A673 (cell line): ENCODE measurements around the gene KATNAL1.

Experiments
- EZH2 ChIP-seq: fragments of 200-600 bp; sonication (generic); IDR thresholded peaks from 2 replicates; pipeline ENCODE4 v1.6.1; 2017; ENCODE audit warnings: borderline replicate concordance, low read depth, mild to moderate bottlenecking, mixed read lengths, antibody characterized with exemption, low read length; ENCODE audit not compliant: poor library complexity, severe bottlenecking
- TF ChIP-seq, protein P1 (sequence below): fragments of 300-800, 200-600 bp; sonication (generic); conservative IDR thresholded peaks from 2 replicates; pipeline ENCODE4 v1.5.1; 2017; ENCODE audit warnings: low read depth, mild to moderate bottlenecking, antibody characterized with exemption, low read length, moderate library complexity, mixed read lengths

DNA sequence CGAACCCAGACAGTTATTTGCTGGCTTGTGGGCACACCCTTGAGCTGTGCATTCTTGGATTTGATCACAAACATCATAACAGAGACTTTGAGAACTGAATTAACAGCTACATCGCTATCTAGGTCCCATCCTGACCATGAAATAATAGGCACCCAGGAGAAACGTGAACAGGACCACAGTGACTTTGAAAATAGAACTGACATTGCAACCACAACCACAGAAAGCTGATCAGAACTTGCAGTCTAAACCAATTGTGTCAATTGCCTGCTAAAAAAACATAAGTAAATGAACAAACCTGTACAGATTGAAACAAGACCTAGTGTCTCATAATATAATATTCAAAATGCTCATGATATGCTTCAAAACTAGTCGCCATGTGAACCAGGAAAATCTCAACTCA, 18.3 kb upstream of the KATNAL1 start:
- TF ChIP-seq, protein P1, sequence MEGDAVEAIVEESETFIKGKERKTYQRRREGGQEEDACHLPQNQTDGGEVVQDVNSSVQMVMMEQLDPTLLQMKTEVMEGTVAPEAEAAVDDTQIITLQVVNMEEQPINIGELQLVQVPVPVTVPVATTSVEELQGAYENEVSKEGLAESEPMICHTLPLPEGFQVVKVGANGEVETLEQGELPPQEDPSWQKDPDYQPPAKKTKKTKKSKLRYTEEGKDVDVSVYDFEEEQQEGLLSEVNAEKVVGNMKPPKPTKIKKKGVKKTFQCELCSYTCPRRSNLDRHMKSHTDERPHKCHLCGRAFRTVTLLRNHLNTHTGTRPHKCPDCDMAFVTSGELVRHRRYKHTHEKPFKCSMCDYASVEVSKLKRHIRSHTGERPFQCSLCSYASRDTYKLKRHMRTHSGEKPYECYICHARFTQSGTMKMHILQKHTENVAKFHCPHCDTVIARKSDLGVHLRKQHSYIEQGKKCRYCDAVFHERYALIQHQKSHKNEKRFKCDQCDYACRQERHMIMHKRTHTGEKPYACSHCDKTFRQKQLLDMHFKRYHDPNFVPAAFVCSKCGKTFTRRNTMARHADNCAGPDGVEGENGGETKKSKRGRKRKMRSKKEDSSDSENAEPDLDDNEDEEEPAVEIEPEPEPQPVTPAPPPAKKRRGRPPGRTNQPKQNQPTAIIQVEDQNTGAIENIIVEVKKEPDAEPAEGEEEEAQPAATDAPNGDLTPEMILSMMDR = no peak
- no peak for TF ChIP-seq EZH2
